Putamen (tissue), 1 donor: ENCODE results near the gene PRR19.
A peak's percentile ranks its signal among the peaks of the same experiment; 100 is the strongest.

Experiments
- DNase-seq: peaks from one replicate; pipeline ENCODE4 v3.0.0-alpha.2; 2016; ENCODE audit warnings: low spot score

Gene PRR19

DNA sequence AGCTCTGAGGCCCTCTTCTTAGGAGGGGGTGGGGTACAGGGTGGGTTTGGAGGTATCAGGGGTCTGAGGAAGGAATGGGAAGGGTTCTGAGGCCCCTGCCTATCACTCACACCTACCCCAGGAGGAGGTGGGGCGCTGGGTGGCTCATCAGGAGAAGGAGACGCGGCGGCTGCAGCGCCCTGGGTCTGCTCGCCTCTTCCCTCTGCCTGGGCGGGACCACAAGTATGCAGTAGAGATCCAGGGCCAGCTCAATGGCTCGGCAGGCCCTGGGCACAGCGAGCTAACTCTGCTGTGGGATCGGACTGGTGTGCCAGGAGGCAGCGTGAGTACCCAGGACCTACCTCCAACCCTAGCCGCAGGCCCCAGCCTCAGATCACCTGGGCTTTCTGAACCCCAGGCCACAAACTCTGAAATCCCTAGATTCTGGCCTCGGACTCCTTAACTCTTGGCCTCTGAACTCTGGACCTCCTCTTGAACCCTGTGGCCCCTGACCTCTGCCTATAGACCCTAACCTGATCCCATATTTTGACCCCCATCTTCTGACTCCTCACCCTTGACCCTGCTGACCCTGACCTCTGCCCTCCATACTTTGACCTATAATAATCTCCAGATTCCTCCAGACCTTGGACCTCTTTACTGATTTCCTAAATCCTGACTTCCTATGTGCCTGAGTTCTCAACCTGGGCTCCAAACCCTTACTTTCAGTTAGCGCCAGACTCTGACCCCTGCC lies 47.6 kb downstream of the PRR19 start:
- DNase-seq = no peak

DNA sequence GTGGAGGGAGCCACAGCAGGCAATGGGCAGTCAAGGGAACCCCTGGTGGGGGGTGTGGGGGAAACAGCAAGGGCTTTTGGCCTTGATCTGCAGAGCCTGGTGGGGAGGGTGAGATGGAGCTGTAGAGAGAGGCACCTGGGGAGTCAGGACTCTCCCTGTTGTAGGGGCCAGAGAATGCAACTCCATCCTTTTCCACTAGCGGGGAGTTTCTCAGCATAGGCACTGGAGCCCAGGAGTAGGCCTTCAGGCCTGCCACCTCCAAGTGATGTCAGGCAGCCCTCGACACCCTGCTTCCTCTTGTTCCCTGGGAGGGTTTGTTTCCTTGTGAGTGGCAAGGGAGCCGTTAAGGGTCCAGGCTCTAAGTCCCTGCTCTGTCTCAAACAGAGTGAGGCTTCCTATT lies 48.5 kb downstream of the PRR19 start:
- no peak for DNase-seq

DNA sequence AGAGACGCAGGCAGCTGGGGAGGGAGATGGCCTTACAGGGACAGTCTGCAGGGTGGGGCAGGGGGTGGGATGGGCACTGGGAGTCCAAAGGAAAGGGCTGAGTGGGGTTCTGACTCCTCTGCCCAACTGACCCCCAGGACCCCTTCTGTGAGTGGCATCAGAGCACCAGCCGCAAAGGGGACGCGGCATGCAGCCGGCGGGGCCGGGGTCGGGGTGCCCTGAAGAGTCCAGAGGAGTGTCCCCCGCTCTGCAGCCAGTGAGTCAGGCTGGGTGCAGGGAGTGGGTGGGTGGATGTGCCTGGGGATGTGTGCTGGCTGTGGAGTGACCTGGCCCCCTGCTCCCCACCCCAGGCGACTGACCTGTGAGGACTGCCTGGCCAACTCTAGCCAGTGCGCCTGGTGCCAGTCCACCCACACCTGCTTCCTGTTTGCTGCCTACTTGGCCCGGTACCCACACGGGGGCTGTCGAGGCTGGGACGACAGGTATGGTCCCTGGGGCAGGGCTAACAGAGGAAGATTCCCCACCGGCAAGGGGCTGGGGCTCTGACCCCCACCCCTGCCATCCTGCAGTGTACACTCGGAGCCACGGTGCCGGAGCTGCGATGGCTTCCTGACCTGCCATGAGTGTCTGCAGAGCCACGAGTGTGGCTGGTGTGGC lies 49.3 kb downstream of the PRR19 start:
- no peak for DNase-seq

DNA sequence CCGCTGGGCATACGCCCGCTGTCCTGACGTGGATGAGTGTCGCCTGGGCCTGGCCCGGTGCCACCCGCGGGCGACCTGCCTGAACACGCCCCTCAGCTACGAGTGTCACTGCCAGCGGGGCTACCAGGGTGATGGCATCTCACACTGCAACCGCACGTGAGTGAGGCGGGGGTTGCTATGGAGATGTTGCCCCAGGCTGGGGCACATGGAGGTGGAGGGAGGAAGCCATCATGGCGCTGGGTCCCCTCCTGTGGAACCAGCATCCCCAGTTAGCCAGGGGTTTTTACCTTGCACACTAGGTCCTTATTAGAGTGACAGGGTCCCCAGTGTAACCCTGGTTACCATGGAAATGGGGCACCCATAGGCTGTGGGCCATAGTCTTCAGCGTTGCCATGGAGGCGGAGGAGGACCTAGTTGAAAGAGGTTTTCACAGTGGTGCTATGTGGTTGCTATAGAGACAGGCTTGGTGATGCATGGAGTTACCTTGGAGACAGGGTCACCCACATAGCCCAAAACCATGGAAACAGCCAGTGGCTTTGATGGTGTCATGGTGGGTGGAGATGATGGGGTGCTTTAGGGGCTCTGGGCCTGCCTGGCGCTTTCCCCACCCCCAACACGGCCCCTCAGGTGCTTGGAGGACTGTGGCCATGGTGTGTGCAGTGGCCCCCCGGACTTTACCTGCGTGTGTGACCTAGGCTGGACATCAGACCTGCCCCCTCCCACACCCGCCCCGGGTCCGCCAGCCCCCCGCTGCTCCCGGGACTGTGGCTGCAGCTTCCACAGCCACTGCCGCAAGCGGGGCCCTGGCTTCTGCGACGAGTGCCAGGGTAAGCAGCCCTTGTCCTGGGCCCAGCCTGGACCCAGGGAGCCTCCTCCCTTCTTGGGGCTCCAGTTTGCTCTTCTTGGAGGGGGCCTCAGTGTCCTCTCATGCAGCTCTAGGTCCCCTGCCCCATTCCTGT lies 50.6 kb downstream of the PRR19 start:
- DNase-seq = peak; percentile 89

DNA sequence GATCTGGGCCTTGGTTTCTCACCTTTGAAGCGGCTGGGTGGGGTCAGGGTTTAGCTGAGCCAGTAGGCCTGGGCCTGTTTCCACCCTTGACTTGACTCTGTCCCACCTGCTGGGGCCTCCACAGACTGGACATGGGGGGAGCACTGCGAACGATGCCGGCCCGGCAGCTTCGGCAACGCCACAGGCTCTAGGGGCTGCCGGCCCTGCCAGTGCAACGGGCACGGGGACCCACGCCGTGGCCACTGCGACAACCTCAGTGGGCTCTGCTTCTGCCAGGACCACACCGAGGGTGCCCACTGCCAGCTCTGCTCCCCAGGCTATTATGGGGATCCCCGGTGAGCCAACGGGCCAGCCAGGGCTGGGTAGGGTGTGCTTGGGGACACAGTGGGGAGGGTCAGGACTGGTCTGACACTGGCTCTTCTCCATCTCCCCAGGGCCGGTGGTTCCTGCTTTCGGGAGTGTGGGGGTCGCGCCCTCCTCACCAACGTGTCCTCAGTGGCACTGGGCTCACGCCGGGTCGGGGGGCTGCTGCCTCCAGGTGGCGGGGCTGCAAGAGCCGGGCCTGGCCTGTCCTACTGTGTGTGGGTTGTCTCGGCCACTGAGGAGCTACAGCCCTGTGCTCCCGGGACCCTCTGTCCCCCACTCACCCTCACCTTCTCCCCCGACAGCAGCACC lies 51.5 kb downstream of the PRR19 start:
- no peak for DNase-seq

DNA sequence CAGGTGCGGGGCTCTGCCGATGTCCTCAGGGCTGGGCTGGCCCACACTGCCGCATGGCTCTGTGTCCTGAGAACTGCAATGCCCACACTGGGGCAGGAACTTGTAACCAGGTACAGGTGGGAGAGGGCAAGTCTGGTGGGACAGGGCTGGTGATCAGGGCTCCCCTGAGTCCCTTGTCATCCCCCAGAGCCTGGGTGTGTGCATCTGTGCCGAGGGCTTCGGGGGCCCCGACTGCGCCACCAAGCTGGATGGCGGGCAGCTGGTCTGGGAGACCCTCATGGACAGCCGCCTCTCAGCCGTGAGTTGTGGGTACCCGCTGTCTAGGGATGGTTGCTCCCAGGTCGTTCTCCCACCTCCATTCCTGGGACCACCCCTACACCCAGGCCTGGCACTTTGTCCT lies 54.0 kb downstream of the PRR19 start:
- DNase-seq = no peak

DNA sequence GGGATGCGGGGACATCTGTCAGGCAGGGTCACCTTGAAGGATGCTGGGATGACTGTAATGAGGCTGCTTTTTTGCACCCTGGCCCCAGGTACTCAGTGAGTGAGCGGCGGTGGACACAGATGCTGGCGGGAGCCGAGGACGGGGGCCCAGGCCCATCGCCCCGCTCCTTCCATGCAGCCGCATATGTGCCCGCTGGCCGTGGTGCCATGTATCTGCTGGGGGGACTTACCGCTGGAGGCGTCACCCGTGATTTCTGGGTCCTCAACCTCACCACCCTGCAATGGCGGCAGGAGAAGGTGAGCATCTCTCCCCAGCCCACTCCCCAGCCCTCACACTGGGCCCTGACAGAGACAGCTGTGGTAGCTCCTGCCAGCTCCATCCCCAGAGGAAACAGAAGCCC lies 54.8 kb downstream of the PRR19 start:
- no peak for DNase-seq

DNA sequence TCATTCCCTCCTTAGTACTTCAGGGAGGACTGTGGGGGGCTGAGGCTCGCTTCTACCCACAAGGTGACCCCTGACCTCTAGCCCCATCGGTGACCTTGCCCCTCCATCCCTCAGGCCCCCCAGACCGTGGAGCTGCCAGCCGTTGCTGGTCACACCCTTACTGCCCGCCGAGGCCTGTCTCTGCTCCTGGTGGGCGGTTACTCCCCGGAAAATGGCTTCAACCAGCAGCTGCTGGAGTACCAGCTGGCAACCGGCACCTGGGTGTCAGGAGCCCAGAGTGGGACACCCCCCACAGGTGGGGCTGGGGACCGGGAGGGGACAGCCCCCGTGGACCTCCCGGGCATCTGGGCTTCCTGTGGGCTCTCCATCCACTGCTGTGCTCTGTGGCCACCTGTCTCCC lies 55.4 kb downstream of the PRR19 start:
- no peak for DNase-seq
